HepG2 (cell line): ENCODE data around the gene CD276. TPM values are rescaled to one million over a fixed set of nuclear protein-coding genes. Genes with fewer than 3 reads are reported as not detected.

Experiments used
- GATAD2A ChIP-seq: IDR thresholded peaks from 2 replicates; pipeline ENCODE4 v1.6.1; 2016
- HIVEP1 ChIP-seq: sonication (generic); formaldehyde crosslinking; IDR thresholded peaks from 2 replicates; pipeline ENCODE4 v1.4.0; 2020; ENCODE audit warnings: mild to moderate bottlenecking, missing genetic modification reagents
- HNRNPL ChIP-seq: fragments of 200-400 bp; formaldehyde crosslinking; IDR thresholded peaks from 2 replicates; pipeline ENCODE4 v1.6.1; 2017; ENCODE audit warnings: mild to moderate bottlenecking, low read depth, low read length
- KLF15 ChIP-seq: sonication (generic); formaldehyde crosslinking; IDR thresholded peaks from 2 replicates; pipeline ENCODE4 v1.8.1; 2023; ENCODE audit warnings: borderline replicate concordance, mild to moderate bottlenecking, inconsistent platforms, missing genetic modification reagents, mixed read lengths
- PPARG ChIP-seq: conservative IDR thresholded peaks from 2 replicates; pipeline ENCODE4 v1.6.1; 2016; ENCODE audit warnings: missing biosample characterization, missing genetic modification reagents
- RAD51 ChIP-seq: fragments of 450-650 bp; IDR thresholded peaks from 2 replicates; pipeline ENCODE4 v1.6.1; 2016; ENCODE audit warnings: borderline replicate concordance
- SAFB2 ChIP-seq: sonication (generic); formaldehyde crosslinking; IDR thresholded peaks from 2 replicates; pipeline ENCODE4 v1.5.1; 2020; ENCODE audit warnings: missing genetic modification reagents, low read depth, mild to moderate bottlenecking, borderline replicate concordance
- SETDB1 ChIP-seq: sonication (generic); formaldehyde crosslinking; IDR thresholded peaks from 2 replicates; pipeline ENCODE4 v1.5.1; 2020; ENCODE audit warnings: missing genetic modification reagents, mild to moderate bottlenecking, borderline replicate concordance
- TBX2 ChIP-seq: sonication (generic); formaldehyde crosslinking; IDR thresholded peaks from 2 replicates; pipeline ENCODE4 v1.5.0; 2020; ENCODE audit warnings: missing genetic modification reagents, mild to moderate bottlenecking, borderline replicate concordance
- ZFY ChIP-seq: sonication (generic); formaldehyde crosslinking; IDR thresholded peaks from 2 replicates; pipeline ENCODE4 v1.4.0; 2020; ENCODE audit warnings: missing genetic modification reagents
- ZKSCAN1 ChIP-seq: fragments of 150-350 bp; IDR thresholded peaks from 2 replicates; pipeline ENCODE4 v1.6.1; 2014; ENCODE audit warnings: low read length
- ZNF180 ChIP-seq: sonication (generic); formaldehyde crosslinking; IDR thresholded peaks from 2 replicates; pipeline ENCODE4 v1.4.0; 2020; ENCODE audit warnings: low read depth, missing genetic modification reagents, borderline replicate concordance
- ZNF274 ChIP-seq: sonication (generic); formaldehyde crosslinking; IDR thresholded peaks from 2 replicates; pipeline ENCODE4 v1.5.1; 2020; ENCODE audit warnings: mild to moderate bottlenecking, missing genetic modification reagents
- polyA plus RNA-seq, 8 experiments: library from polyadenylated mRNA; depleted of rRNA in 3 of 8; stranded (reverse) in 7 of 8; unstranded in 1 of 8; fragments of >200 nt; fragmentation: Illumina TruSeq in 4 of 8; extraction: Trizol in 4 of 8; gene quantifications; 2 replicates each; pipeline versions ENCODE4 v1.2.1 to v1.2.3, GENCODE V29; 2011 to 2016; ENCODE audit warnings: low read depth in 4 of 8, missing spikeins in 1 of 8, mixed read lengths in 1 of 8; ENCODE audit not compliant: insufficient read depth in 1 of 8
- total RNA-seq, 5 experiments: library from RNA; depleted of rRNA; stranded (reverse); fragments of >200 nt; fragmentation: Illumina TruSeq; extraction: Trizol; gene quantifications; 2 replicates each; pipeline ENCODE4 v1.2.3, GENCODE V29; 2016; ENCODE audit warnings: low read depth in 1 of 5
- TF ChIP-seq, protein P1 (sequence below): sonication (generic); formaldehyde crosslinking; IDR thresholded peaks from 2 replicates; pipeline ENCODE4 v1.5.0; 2020; ENCODE audit warnings: missing genetic modification reagents
- TF ChIP-seq, protein P2 (sequence below): sonication (generic); formaldehyde crosslinking; IDR thresholded peaks from 2 replicates; pipeline ENCODE4 v1.8.0; 2023; ENCODE audit warnings: mild to moderate bottlenecking, missing genetic modification reagents
- TF ChIP-seq, protein P3 (sequence below): sonication (generic); formaldehyde crosslinking; IDR thresholded peaks from 2 replicates; pipeline ENCODE4 v1.4.0; 2020; ENCODE audit warnings: low read depth, mild to moderate bottlenecking, missing genetic modification reagents
- TF ChIP-seq, protein P4 (sequence below): sonication (generic); formaldehyde crosslinking; conservative IDR thresholded peaks from 2 replicates; pipeline ENCODE4 v1.4.0; 2020; ENCODE audit warnings: mild to moderate bottlenecking, missing genetic modification reagents, moderate library complexity
- TF ChIP-seq, protein P5 (sequence below): sonication (generic); formaldehyde crosslinking; IDR thresholded peaks from 2 replicates; pipeline ENCODE4 v1.4.0; 2020; ENCODE audit warnings: missing genetic modification reagents, low read depth, mild to moderate bottlenecking, borderline replicate concordance

Gene CD276
- total and polyA plus RNA-seq, 2 of the 13 experiments (the other 11 are each of a cell fraction or from before 2014, with no cell fraction given): 24.6 to 55.2 TPM

DNA sequence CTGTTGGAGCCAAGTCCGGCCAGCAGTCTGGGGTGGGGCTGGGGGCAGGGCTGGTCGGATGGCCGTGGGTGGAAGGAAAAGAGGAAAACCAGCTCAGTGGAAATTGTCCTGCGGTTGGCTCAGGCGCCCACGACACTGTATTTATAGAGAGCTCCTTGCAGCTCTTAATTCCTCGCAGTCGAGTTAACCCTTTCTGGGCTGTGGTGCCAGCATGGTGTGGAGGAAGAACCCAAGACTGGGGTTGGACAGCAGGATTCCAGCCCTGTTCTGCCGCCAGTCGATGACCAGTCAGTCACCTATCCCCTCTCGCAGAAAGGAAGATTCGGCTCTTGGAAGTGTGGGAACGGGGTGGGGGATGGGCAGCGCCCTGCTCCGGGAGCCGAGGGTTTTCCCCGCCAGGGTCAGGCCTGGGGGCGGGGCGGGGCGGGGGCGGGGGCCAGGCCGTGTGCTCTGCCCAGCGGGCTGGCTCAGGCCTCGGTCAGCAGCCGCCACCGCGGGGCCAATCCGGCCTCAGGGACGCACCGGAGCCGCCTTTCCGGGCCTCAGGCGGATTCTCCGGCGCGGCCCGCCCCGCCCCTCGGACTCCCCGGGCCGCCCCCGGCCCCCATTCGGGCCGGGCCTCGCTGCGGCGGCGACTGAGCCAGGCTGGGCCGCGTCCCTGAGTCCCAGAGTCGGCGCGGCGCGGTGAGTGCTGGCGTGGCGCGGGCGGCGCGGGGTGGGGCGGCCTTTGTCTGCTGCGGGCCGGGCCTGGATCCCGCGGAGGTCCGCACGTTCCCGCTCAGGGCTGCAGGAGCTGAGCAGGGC, at the start of gene CD276 (continued):
- TF ChIP-seq, protein P1, sequence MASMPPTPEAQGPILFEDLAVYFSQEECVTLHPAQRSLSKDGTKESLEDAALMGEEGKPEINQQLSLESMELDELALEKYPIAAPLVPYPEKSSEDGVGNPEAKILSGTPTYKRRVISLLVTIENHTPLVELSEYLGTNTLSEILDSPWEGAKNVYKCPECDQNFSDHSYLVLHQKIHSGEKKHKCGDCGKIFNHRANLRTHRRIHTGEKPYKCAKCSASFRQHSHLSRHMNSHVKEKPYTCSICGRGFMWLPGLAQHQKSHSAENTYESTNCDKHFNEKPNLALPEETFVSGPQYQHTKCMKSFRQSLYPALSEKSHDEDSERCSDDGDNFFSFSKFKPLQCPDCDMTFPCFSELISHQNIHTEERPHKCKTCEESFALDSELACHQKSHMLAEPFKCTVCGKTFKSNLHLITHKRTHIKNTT: no peak
- TF ChIP-seq, protein P2, sequence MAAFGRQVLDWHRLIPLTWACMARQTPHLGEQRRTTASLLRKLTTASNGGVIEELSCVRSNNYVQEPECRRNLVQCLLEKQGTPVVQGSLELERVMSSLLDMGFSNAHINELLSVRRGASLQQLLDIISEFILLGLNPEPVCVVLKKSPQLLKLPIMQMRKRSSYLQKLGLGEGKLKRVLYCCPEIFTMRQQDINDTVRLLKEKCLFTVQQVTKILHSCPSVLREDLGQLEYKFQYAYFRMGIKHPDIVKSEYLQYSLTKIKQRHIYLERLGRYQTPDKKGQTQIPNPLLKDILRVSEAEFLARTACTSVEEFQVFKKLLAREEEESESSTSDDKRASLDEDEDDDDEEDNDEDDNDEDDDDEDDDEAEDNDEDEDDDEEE (CRISPR knock-in tag): no peak
- TF ChIP-seq HNRNPL (no peak), ZNF274 (CRISPR knock-in tag) (peak; percentile 25; the same call in 1 of the 2 replicates), KLF15 (CRISPR knock-in tag) (no peak), ZNF180 (CRISPR knock-in tag) (no peak), HIVEP1 (CRISPR knock-in tag) (peak; percentile 34; the same call in 1 of the 2 replicates), RAD51 (no peak), ZKSCAN1 (no peak), SAFB2 (no peak), PPARG (CRISPR knock-in tag) (no peak), GATAD2A (CRISPR knock-in tag) (0 out of 2 replicates have a peak, but pooled peaks have one; percentile 26), TBX2 (CRISPR knock-in tag) (no peak), SETDB1 (CRISPR knock-in tag) (no peak), ZFY (CRISPR knock-in tag) (peak; percentile 87)
- TF ChIP-seq, protein P3, sequence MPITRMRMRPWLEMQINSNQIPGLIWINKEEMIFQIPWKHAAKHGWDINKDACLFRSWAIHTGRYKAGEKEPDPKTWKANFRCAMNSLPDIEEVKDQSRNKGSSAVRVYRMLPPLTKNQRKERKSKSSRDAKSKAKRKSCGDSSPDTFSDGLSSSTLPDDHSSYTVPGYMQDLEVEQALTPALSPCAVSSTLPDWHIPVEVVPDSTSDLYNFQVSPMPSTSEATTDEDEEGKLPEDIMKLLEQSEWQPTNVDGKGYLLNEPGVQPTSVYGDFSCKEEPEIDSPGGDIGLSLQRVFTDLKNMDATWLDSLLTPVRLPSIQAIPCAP: no peak
- TF ChIP-seq, protein P4, sequence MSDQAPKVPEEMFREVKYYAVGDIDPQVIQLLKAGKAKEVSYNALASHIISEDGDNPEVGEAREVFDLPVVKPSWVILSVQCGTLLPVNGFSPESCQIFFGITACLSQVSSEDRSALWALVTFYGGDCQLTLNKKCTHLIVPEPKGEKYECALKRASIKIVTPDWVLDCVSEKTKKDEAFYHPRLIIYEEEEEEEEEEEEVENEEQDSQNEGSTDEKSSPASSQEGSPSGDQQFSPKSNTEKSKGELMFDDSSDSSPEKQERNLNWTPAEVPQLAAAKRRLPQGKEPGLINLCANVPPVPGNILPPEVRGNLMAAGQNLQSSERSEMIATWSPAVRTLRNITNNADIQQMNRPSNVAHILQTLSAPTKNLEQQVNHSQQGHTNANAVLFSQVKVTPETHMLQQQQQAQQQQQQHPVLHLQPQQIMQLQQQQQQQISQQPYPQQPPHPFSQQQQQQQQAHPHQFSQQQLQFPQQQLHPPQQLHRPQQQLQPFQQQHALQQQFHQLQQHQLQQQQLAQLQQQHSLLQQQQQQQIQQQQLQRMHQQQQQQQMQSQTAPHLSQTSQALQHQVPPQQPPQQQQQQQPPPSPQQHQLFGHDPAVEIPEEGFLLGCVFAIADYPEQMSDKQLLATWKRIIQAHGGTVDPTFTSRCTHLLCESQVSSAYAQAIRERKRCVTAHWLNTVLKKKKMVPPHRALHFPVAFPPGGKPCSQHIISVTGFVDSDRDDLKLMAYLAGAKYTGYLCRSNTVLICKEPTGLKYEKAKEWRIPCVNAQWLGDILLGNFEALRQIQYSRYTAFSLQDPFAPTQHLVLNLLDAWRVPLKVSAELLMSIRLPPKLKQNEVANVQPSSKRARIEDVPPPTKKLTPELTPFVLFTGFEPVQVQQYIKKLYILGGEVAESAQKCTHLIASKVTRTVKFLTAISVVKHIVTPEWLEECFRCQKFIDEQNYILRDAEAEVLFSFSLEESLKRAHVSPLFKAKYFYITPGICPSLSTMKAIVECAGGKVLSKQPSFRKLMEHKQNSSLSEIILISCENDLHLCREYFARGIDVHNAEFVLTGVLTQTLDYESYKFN: peak; percentile 39
- TF ChIP-seq, protein P5, sequence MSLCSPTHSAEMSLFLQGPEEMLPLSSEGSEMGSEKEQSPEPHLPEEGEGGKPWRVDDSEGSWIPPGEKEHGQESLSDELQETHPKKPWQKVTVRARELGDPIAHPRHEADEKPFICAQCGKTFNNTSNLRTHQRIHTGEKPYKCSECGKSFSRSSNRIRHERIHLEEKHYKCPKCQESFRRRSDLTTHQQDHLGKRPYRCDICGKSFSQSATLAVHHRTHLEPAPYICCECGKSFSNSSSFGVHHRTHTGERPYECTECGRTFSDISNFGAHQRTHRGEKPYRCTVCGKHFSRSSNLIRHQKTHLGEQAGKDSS (CRISPR knock-in tag): peak; percentile 19; the same call in 1 of the 2 replicates
